ENCODE measurements around the gene ABLIM3.

ABLIM3 gene

GRCh38 chr5:149221326-149221725 is 80.0 kb downstream of the ABLIM3 start:
- peak in 1 of 2 experiments; percentile 58 for DNase-seq

- DNase-seq: peak in 1 of 2 experiments; percentile 56
Observed at GRCh38 chr5:149221731-149222342, 80.5 kb downstream of the ABLIM3 start.

- DNase-seq: no peak
Observed at GRCh38 chr5:149223081-149223848, 82.0 kb downstream of the ABLIM3 start.

GRCh38 chr5:149224282-149224681 is 83.0 kb downstream of the ABLIM3 start:
- DNase-seq: peak; percentile 66 to 81

GRCh38 chr5:149227168-149227826 is 86.0 kb downstream of the ABLIM3 start:
- no peak for DNase-seq

GRCh38 chr5:149228618-149229297 is 87.5 kb downstream of the ABLIM3 start:
- DNase-seq: peak; percentile 36 to 45

GRCh38 chr5:149229298-149229937 is 88.1 kb downstream of the ABLIM3 start:
- DNase-seq: peak; percentile 23 to 55

GRCh38 chr5:149235841-149236240 is 94.5 kb downstream of the ABLIM3 start:
- DNase-seq: peak in 1 of 2 experiments; percentile 39

GRCh38 chr5:149237662-149238061 is 96.4 kb downstream of the ABLIM3 start:
- no peak for DNase-seq

- DNase-seq: no peak
Observed at GRCh38 chr5:149238540-149238939, 97.2 kb downstream of the ABLIM3 start.

- no peak for DNase-seq
Observed at GRCh38 chr5:149239917-149240316, 98.6 kb downstream of the ABLIM3 start.

GRCh38 chr5:149240354-149240998 is 99.2 kb downstream of the ABLIM3 start:
- DNase-seq: no peak

- DNase-seq: no peak
Observed at GRCh38 chr5:149242339-149242738, 101.0 kb downstream of the ABLIM3 start.

- DNase-seq: no peak
Observed at GRCh38 chr5:149246906-149247305, 105.6 kb downstream of the ABLIM3 start.

GRCh38 chr5:149247726-149248125 is 106.4 kb downstream of the ABLIM3 start:
- no peak for DNase-seq

- DNase-seq: peak in 1 of 2 experiments; percentile 15
Observed at GRCh38 chr5:149251546-149251945, 110.3 kb downstream of the ABLIM3 start.

GRCh38 chr5:149254506-149254905 is 113.2 kb downstream of the ABLIM3 start:
- DNase-seq: no peak

GRCh38 chr5:149256451-149256850 is 115.2 kb downstream of the ABLIM3 start:
- no peak for DNase-seq

GRCh38 chr5:149257131-149257530 is 115.8 kb downstream of the ABLIM3 start:
- DNase-seq: no peak

GRCh38 chr5:149257889-149258705 is 116.8 kb downstream of the ABLIM3 start:
- DNase-seq: no peak

GRCh38 chr5:149260761-149261160 is 119.5 kb downstream of the ABLIM3 start:
- no peak for DNase-seq

Measured in cerebellar nuclear complex (tissue), 1 donor.